Common myeloid progenitor, CD34-positive (primary cell): Measurements from ENCODE around the gene NFIC.
A peak's percentile ranks its signal among the peaks of the same experiment; 100 is the strongest.

ENCODE experiments used
- CTCF ChIA-PET: fragments of 350-600 bp; sonication (Branson Sonifier 250); formaldehyde crosslinking; loops from one replicate; lab custom pipeline; 2021; ENCODE audit warnings: antibody characterized with exemption; lab: Charles Lee
- POLR2A ChIA-PET: fragments of 350-600 bp; sonication (Branson Sonifier 250); formaldehyde crosslinking; loops from one replicate; lab custom pipeline; 2021; ENCODE audit warnings: antibody characterized with exemption; lab: Charles Lee
- DNase-seq, 3 donors: peaks; one replicate each; pipeline versions ENCODE4 v3.0.0 to v3.0.0-alpha.2; 2013
- H3K27ac ChIP-seq, 2 experiments: 1 replicate in 1 of 2; 2 replicates in 1 of 2; pipeline ENCODE4 v1.7.0; 2013; ENCODE audit warnings: inconsistent platforms in 2 of 2, low read length in 2 of 2, mild to moderate bottlenecking in 2 of 2, low read depth in 1 of 2, moderate library complexity in 1 of 2; ENCODE audit not compliant: severe bottlenecking in 2 of 2, insufficient read depth in 1 of 2, poor library complexity in 1 of 2
- H3K27me3 ChIP-seq, 5 experiments: replicated peaks in 2 of 5; 1 replicate in 3 of 5; 2 replicates in 2 of 5; pipeline versions ENCODE4 v1.6.1 to v1.7.0; 2013; ENCODE audit warnings: low read length in 4 of 5, mild to moderate bottlenecking in 2 of 5, moderate library complexity in 2 of 5, inconsistent platforms in 1 of 5; ENCODE audit not compliant: insufficient read depth in 5 of 5, control insufficient read depth in 4 of 5
- H3K36me3 ChIP-seq, 4 experiments: 1 replicate in 2 of 4; 2 replicates in 2 of 4; pipeline versions ENCODE4 v1.6.1 to v1.7.0; 2013; ENCODE audit warnings: low read length in 3 of 4, control low read depth in 1 of 4, mild to moderate bottlenecking in 1 of 4; ENCODE audit not compliant: control insufficient read depth in 4 of 4, insufficient read depth in 4 of 4
- H3K4me1 ChIP-seq, 4 experiments: 1 replicate in 3 of 4; 2 replicates in 1 of 4; pipeline versions ENCODE4 v1.6.1 to v1.7.1; 2013; ENCODE audit warnings: low read length in 3 of 4, mild to moderate bottlenecking in 3 of 4, control low read depth in 1 of 4, inconsistent platforms in 1 of 4, moderate library complexity in 1 of 4; ENCODE audit not compliant: control insufficient read depth in 4 of 4, insufficient read depth in 4 of 4; ENCODE audit errors: control extremely low read depth in 1 of 4
- H3K4me3 ChIP-seq, 7 experiments: 1 replicate in 4 of 7; 2 replicates in 3 of 7; pipeline versions ENCODE4 v1.5.1 to v1.7.0; 2013; ENCODE audit warnings: mild to moderate bottlenecking in 7 of 7, low read length in 6 of 7, moderate library complexity in 6 of 7, inconsistent platforms in 2 of 7, low read depth in 2 of 7, control low read depth in 1 of 7; ENCODE audit not compliant: insufficient read depth in 4 of 7, control insufficient read depth in 1 of 7; ENCODE audit errors: extremely low read depth in 1 of 7
- H3K9me3 ChIP-seq, 5 experiments: 1 replicate in 4 of 5; 2 replicates in 1 of 5; pipeline versions ENCODE4 v1.6.1 to v1.7.1; 2013; ENCODE audit warnings: low read length in 4 of 5, mild to moderate bottlenecking in 2 of 5, inconsistent platforms in 1 of 5, low read depth in 1 of 5, moderate library complexity in 1 of 5; ENCODE audit not compliant: control insufficient read depth in 4 of 5, insufficient read depth in 2 of 5; ENCODE audit errors: control extremely low read depth in 1 of 5
- WGBS: methylation state at CpG from one replicate; pipeline ENCODE4 v1.1.5; 2013; ENCODE audit not compliant: insufficient coverage; 5-methylcytosine and 5-hydroxymethylcytosine counted together

Gene NFIC

DNA sequence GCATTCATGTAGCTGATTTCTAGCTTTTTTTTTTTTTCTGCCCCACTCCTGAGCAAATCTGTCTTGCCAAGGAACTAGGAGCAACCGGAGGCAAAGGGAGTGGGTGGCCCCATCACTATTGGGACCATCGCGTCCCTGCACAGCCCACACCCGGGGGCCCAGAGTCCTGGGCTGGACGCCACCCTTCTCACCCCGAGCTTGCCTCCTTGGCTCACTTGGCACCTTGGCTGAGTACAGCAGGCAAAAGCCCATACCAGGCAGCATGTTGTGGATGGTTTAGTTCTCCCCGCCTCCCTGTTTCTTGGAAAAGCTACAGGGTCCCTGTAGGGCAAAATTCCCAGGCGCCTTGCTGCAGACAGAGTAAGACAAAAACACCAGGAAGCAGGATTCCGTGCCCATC, 100.3 kb downstream of the NFIC start:
- 98% methylated on average over 7 of the region's 9 CpGs for WGBS
- Histone ChIP-seq H3K4me3 (no peak overlapping the region), H3K4me1 (no peaks in the 10 kb centered on the region), H3K27me3 (no peaks in the 10 kb centered on the region), H3K27ac (no peak overlapping the region), H3K9me3 (peaks cover 0 to 10% (median 7%) of the 10 kb centered on the region in 5 experiments), H3K36me3 (peaks cover 0 to 31% (median 11%) of the 10 kb centered on the region in 4 experiments)
- POLR2A ChIA-PET: no interaction called here
- CTCF ChIA-PET: interaction anchor here (1.3 kb wide), 1 partner anchor 143 kb away, joined by 4 read pairs; no protein-coding TSS in a partner anchor
- DNase-seq: no peak

DNA sequence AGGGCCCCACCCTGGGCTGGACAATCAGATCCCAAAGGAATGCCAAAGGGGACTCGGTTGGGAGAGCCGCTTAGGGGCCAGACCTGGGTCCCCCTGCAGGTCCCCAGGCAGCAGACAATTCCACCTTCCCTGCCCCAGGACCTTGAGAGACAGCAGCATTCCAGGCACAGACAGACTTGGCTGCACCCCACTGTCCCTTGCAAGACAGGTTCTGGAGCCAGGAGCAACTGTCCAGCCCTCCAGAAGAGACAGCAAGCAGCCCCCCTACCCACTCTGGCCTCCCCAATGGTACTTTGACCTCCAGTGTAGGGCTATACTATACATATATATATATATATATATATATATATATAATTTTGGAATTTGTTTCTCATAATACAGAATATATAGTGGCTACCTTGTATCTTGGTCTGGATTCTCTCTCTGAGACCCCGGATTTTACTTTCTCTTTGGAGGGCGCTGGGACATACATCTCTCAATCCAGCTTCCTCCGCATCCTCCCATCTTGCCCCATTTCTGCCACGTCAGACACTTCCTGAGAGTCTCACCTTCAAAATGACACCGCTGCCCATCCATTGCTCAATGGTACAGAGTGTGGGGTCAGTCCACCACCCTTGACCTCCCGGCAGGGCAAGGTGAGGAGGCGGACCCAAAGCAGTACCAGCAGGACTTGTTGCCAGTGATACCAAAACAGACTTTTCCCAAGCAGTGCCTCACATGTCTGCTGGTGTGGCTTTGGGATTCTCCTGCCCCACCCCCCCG, 101.2 kb downstream of the NFIC start:
- Histone ChIP-seq H3K4me3 (no peak overlapping the region), H3K27me3 (no peaks in the 10 kb centered on the region), H3K27ac (no peak overlapping the region), H3K9me3 (peaks cover 0 to 10% (median 7%) of the 10 kb centered on the region in 5 experiments), H3K4me1 (peaks cover 0 to 4% (median 2%) of the 10 kb centered on the region in 4 experiments), H3K36me3 (peaks cover 0 to 27% (median 8%) of the 10 kb centered on the region in 4 experiments)
- DNase-seq: peak in 1 of 3 donors; percentile 30
- CTCF ChIA-PET: interaction anchor here (1.3 kb wide), 2 partner anchors 144 to 159 kb away, joined by 3 to 4 read pairs; no protein-coding TSS in a partner anchor
- WGBS: 76% methylated on average over 2 of the region's 10 CpGs
- POLR2A ChIA-PET: no interaction called here

DNA sequence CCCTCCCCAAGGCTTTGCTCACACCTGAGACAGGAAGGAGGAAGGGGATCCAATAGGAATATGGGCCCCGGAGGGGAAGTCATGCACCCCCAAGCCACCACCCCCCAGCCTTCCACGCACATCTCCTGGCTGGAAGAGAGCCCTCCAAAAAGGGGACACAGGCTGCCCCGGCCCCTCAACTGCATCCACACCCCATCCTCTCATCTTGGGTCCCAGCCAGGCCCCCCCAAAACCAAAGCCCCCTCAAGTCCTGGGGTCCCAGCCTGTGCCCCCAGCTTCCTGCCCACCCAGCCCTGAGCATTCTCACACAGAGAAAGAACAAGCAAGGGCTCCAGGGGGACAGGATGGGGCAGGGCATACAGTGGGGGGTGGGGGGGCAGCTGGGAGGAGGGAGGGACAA, 101.8 kb downstream of the NFIC start:
- peaks cover 0 to 10% (median 7%) of the 10 kb centered on the region in 5 experiments for H3K9me3 ChIP-seq
- H3K4me1 ChIP-seq: peaks cover 0 to 4% (median 2%) of the 10 kb centered on the region in 4 experiments
- no peaks in the 10 kb centered on the region for H3K27me3 ChIP-seq
- H3K4me3 ChIP-seq: no peak overlapping the region
- ChIA-PET POLR2A (no interaction called here), CTCF (interaction anchor here (1.3 kb wide), 1 partner anchor 160 kb away, joined by 3 read pairs; no protein-coding TSS in a partner anchor)
- no peak overlapping the region for H3K27ac ChIP-seq
- no peak for DNase-seq
- 100% methylated on average over 1 of the region's 3 CpGs for WGBS
- peaks cover 0 to 21% (median 4%) of the 10 kb centered on the region in 4 experiments for H3K36me3 ChIP-seq

DNA sequence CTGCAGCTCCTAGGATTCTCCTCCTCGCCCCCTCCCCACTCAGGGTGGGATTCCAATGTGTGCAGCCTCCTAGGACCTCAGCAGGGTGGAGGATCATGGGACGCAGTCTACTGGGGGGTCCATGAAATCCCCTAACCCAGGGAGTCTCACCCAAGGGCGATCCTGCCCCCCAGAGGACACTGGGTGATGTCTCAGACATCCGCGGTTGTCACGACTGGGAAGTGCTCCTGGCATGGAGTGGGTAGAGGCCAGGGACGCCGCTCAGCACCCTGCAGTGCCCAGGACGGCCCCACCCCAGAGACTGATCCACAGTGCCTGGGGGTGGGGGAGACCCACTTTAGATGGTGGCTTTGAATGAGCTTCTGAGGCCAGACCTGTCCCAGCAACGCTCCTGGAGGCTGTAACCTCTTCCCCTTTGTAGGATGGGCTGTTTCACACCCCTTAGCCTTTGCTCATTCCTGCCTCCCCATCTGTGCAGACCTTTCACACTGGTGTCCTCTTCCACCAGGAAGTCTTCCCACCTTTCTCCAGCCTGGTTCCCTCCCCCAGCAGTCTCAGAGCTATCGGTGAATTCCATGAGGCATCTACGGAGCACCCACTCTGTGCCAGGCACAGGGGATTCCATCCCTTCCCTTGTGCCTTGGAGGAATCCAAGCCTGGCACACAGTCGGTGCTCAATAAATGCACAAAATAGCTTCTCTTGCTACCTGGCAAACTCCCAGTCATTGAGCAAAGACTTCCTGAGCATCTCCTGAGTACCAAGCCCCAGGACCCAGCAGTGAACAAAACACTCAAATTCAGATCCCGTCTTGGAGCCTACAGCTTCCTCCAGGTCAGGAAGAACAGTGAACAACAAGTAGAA, 103.5 kb downstream of the NFIC start:
- no peaks in the 10 kb centered on the region for H3K27me3 ChIP-seq
- POLR2A ChIA-PET: interaction anchor here (0.6 kb wide), 1 partner anchor 1631 kb away, joined by 5 read pairs; no protein-coding TSS in a partner anchor
- no peak overlapping the region for H3K4me3 ChIP-seq
- H3K9me3 ChIP-seq: peaks cover 0 to 10% (median 7%) of the 10 kb centered on the region in 5 experiments
- 69% methylated on average over 12 of the region's 14 CpGs for WGBS
- H3K27ac ChIP-seq: no peak overlapping the region
- H3K36me3 ChIP-seq: peaks cover 4 to 31% (median 10%) of the 10 kb centered on the region in 4 experiments
- peaks cover 0 to 4% (median 3%) of the 10 kb centered on the region in 4 experiments for H3K4me1 ChIP-seq
- CTCF ChIA-PET: interaction anchor here (0.7 to 5.1 kb wide), 13 partner anchors 9 to 1052 kb away, joined by 3 to 33 read pairs (median 4); partner anchors contain the start of gene SMIM44
- DNase-seq: no peak

DNA sequence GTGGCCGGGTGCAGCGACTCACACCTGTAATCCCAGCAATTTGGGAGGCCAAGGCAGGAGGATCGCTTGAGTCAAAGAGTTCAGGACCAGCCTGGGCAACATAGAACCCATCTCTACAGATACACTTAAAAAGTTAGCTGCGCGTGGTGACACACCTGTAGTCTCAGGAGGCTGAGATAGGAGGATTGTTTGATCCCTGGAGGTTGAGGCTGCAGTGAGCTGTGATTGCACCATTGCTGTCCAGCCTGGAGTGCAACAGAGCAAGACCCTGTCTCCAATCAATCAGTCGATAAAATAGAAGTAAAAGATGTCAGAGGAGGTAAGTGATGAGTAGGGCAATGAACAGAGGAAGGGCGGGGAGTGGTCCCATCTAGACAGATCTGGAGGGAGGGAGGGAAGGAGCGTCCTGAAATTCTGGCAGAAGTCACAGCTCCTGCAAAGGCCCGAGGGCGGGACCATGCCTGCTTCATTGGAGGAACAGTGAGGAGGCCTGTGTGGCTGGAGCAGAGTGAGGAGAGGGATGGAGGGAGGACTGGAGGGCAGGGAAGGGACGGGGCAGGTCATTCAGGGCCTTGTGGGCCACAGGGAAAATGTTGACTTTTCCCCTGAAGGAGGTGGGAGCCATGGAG, 104.2 kb downstream of the NFIC start:
- WGBS: 83% methylated on average over 8 of the region's 11 CpGs
- peaks cover 0 to 4% (median 3%) of the 10 kb centered on the region in 4 experiments for H3K4me1 ChIP-seq
- no peaks in the 10 kb centered on the region for H3K27me3 ChIP-seq
- no peak overlapping the region for H3K27ac ChIP-seq
- peaks cover 0 to 10% (median 7%) of the 10 kb centered on the region in 5 experiments for H3K9me3 ChIP-seq
- no peak for DNase-seq
- ChIA-PET POLR2A (no interaction called here), CTCF (interaction anchor here (0.7 to 5.1 kb wide), 10 partner anchors 9 to 144 kb away, joined by 3 to 33 read pairs (median 4); partner anchors contain the start of gene SMIM44)
- peaks cover 4 to 35% (median 17%) of the 10 kb centered on the region in 4 experiments for H3K36me3 ChIP-seq
- no peak overlapping the region for H3K4me3 ChIP-seq

DNA sequence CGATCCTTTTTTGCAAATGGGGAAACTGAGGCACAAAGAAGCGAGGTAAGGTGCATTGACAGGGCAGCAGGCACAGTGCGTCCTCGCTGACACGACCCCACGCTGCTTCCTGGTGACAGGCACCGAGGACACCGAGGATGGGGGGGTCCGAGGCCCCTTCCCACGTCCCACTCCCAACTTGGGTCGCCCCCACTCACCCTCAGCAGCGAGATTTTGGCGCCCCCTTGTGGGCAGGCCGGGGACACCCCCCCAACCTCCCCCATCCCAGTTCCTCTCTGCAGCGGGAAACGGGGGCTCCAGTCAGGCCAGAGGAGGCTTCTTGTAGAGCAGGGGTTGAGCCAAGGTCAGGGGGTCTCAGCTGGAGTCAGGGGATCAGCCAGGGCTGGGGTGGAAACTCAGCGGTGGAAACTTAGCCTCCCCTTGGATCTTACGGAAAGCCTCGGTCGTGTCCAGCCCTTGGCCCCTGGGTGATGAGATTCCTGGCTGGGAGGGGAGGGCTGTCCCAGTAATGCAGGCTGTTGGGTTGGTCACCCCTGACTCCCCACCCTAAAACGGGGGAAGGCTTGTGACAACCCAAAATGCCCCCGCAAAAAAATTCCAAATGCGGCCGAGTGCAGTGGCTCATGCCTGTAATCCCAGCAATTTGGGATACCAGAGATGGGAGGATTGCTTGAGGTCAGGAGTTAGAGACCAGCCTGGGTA, 105.7 kb downstream of the NFIC start:
- Histone ChIP-seq H3K4me1 (peaks cover 0 to 7% (median 3%) of the 10 kb centered on the region in 4 experiments), H3K27ac (no peak overlapping the region), H3K27me3 (no peaks in the 10 kb centered on the region), H3K4me3 (no peak overlapping the region), H3K36me3 (peaks cover 4 to 34% (median 22%) of the 10 kb centered on the region in 4 experiments), H3K9me3 (peaks cover 0 to 8% (median 7%) of the 10 kb centered on the region in 5 experiments)
- ChIA-PET POLR2A (interaction anchor here (0.6 kb wide), 1 partner anchor 1678 kb away, joined by 3 read pairs; no protein-coding TSS in a partner anchor), CTCF (interaction anchor here (0.8 to 5.1 kb wide), 19 partner anchors 8 to 177 kb away, joined by 3 to 33 read pairs (median 4); partner anchors contain the start of genes DOHH and SMIM44)
- WGBS: 65% methylated on average over 8 of the region's 24 CpGs
- DNase-seq: peak in 2 of 3 donors; percentile 41 to 52
